D721Med (cell line): ENCODE results near the gene SLC29A1.
A peak's percentile ranks its signal among the peaks of the same experiment; 100 is the strongest.

Experiments used
- DNase-seq: peaks from one replicate; pipeline ENCODE4 v3.0.0; 2011; ENCODE audit warnings: low spot score; ENCODE audit not compliant: insufficient read length
- FAIRE-seq: peaks from 2 replicates; lab custom pipeline; 2011; peaks lifted over from hg19 to GRCh38; lab: Jason Lieb, UNC
- CTCF ChIP-seq: IDR thresholded peaks from 2 replicates; pipeline ENCODE4 v1.5.1; 2012; ENCODE audit warnings: mild to moderate bottlenecking, control low read depth; ENCODE audit not compliant: insufficient read depth; ENCODE audit errors: missing control alignments

SLC29A1 gene

GRCh38 chr6:44223319-44224028, at the start of gene SLC29A1:
Gene SLC29A1 (plus strand): TSS chr6:44223595. CDS start chr6:44227314, 3,719 bp downstream.
- TF ChIP-seq CTCF, result no peak
- DNase-seq (peak; percentile 99), FAIRE-seq (no peak)

- no peak for DNase-seq
- no peak for FAIRE-seq
- no peak for TF ChIP-seq CTCF
Observed at GRCh38 chr6:44176130-44176761, 47.1 kb upstream of the SLC29A1 start.

GRCh38 chr6:44176762-44177509, 46.5 kb upstream of the SLC29A1 start:
- FAIRE-seq (no peak), DNase-seq (no peak)
- TF ChIP-seq CTCF, result no peak

- FAIRE-seq (no peak), DNase-seq (no peak)
- no peak for TF ChIP-seq CTCF
Observed at GRCh38 chr6:44177691-44178423, 45.5 kb upstream of the SLC29A1 start.

- no peak for FAIRE-seq
- DNase-seq, result no peak
- TF ChIP-seq CTCF, result no peak
Observed at GRCh38 chr6:44178424-44179071, 44.8 kb upstream of the SLC29A1 start.

GRCh38 chr6:44179072-44179536, 44.3 kb upstream of the SLC29A1 start:
- FAIRE-seq, result no peak
- TF ChIP-seq CTCF, result no peak
- no peak for DNase-seq
